HepG2 (cell line): ENCODE results near the gene FAF1.

Experiments
- ATAD3A ChIP-seq: sonication (generic); formaldehyde crosslinking; IDR thresholded peaks from 2 replicates; pipeline ENCODE4 v1.4.0; 2020; ENCODE audit warnings: missing genetic modification reagents
- HDAC2 ChIP-seq: sonication (generic); formaldehyde crosslinking; IDR thresholded peaks from 2 replicates; pipeline ENCODE4 v1.4.0; 2020; ENCODE audit warnings: missing genetic modification reagents
- IRF9 ChIP-seq: sonication (generic); formaldehyde crosslinking; IDR thresholded peaks from 2 replicates; pipeline ENCODE4 v1.8.0; 2022; ENCODE audit warnings: missing genetic modification reagents, mild to moderate bottlenecking, borderline replicate concordance
- POLR2A ChIP-seq, 2 experiments: IDR thresholded peaks; 2 replicates each; pipeline ENCODE4 v1.6.1; 2011; ENCODE audit warnings: low read depth in 2 of 2, low read length in 2 of 2, mild to moderate bottlenecking in 1 of 2, moderate library complexity in 1 of 2; ENCODE audit not compliant: insufficient read depth in 1 of 2
- RARA ChIP-seq: IDR thresholded peaks from 2 replicates; pipeline ENCODE4 v1.6.1; 2016; ENCODE audit warnings: missing genetic modification reagents, missing compliant biosample characterization
- ZBTB1 ChIP-seq: sonication (generic); formaldehyde crosslinking; IDR thresholded peaks from 2 replicates; pipeline ENCODE4 v1.4.0; 2020; ENCODE audit warnings: missing genetic modification reagents, borderline replicate concordance
- ZNF232 ChIP-seq: sonication (generic); formaldehyde crosslinking; IDR thresholded peaks from 2 replicates; pipeline ENCODE4 v1.4.0; 2020; ENCODE audit warnings: missing genetic modification reagents, borderline replicate concordance
- ZNF670 ChIP-seq: sonication (generic); formaldehyde crosslinking; IDR thresholded peaks from 2 replicates; pipeline ENCODE4 v1.8.0; 2022; ENCODE audit warnings: mild to moderate bottlenecking, missing genetic modification reagents, borderline replicate concordance
- TF ChIP-seq, protein P1 (sequence below): sonication (generic); formaldehyde crosslinking; IDR thresholded peaks from 2 replicates; pipeline ENCODE4 v1.5.0; 2020; ENCODE audit warnings: mild to moderate bottlenecking, missing genetic modification reagents, moderate library complexity
- TF ChIP-seq, protein P2 (sequence below), 2 experiments: IDR thresholded peaks; 2 replicates each; pipeline ENCODE4 v1.6.1; 2011 to 2012; ENCODE audit warnings: low read length in 2 of 2, borderline replicate concordance in 1 of 2, low read depth in 1 of 2, mild to moderate bottlenecking in 1 of 2, moderate library complexity in 1 of 2
- TF ChIP-seq, protein P3 (sequence below), 2 experiments: sonication (generic) in 1 of 2; formaldehyde crosslinking in 1 of 2; IDR thresholded peaks; 2 replicates each; pipeline versions ENCODE4 v1.5.1 to v1.6.1; 2011 to 2020; ENCODE audit warnings: borderline replicate concordance in 1 of 2, low read depth in 1 of 2, low read length in 1 of 2, mild to moderate bottlenecking in 1 of 2, missing genetic modification reagents in 1 of 2, moderate library complexity in 1 of 2
- TF ChIP-seq, protein P4 (sequence below): IDR thresholded peaks from 2 replicates; pipeline ENCODE4 v1.6.1; 2012; ENCODE audit warnings: inconsistent platforms
- TF ChIP-seq, protein P5 (sequence below): conservative IDR thresholded peaks from 2 replicates; pipeline ENCODE4 v1.6.1; 2018; ENCODE audit warnings: missing genetic modification reagents

DNA sequence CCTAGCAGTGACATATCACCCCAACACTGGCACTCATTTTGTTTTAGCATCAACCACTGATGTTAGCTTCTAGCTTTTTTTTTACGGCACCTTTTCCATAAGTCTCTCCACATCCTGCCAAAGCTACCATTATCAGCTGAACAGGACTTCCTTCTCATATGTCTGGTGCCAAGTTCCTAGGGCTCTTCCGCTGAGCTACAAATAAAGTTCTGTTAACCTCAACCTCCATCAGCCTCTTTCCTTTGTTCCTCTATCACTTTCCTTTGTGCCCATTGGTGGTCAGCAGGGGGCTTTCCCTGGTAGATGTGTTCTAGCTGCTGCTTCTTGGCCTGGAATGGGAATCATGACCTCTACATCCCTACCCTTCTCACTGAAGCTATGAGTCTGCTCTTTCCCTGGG, 163.8 kb downstream of the FAF1 start:
- TF ChIP-seq RARA (CRISPR knock-in tag) (no peak), ZNF670 (CRISPR knock-in tag) (no peak), HDAC2 (CRISPR knock-in tag) (no peak), ZBTB1 (no peak), ATAD3A (CRISPR knock-in tag) (no peak), IRF9 (no peak), POLR2A (IDR thresholded peaks at IDR 0.05; ENCODE audit: insufficient read depth in 1 of 2, low read depth in 2 of 2, low read length in 2 of 2) (no peak), ZNF232 (CRISPR knock-in tag) (no peak)
- TF ChIP-seq, protein P1, sequence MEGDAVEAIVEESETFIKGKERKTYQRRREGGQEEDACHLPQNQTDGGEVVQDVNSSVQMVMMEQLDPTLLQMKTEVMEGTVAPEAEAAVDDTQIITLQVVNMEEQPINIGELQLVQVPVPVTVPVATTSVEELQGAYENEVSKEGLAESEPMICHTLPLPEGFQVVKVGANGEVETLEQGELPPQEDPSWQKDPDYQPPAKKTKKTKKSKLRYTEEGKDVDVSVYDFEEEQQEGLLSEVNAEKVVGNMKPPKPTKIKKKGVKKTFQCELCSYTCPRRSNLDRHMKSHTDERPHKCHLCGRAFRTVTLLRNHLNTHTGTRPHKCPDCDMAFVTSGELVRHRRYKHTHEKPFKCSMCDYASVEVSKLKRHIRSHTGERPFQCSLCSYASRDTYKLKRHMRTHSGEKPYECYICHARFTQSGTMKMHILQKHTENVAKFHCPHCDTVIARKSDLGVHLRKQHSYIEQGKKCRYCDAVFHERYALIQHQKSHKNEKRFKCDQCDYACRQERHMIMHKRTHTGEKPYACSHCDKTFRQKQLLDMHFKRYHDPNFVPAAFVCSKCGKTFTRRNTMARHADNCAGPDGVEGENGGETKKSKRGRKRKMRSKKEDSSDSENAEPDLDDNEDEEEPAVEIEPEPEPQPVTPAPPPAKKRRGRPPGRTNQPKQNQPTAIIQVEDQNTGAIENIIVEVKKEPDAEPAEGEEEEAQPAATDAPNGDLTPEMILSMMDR = no peak
- TF ChIP-seq, protein P2, sequence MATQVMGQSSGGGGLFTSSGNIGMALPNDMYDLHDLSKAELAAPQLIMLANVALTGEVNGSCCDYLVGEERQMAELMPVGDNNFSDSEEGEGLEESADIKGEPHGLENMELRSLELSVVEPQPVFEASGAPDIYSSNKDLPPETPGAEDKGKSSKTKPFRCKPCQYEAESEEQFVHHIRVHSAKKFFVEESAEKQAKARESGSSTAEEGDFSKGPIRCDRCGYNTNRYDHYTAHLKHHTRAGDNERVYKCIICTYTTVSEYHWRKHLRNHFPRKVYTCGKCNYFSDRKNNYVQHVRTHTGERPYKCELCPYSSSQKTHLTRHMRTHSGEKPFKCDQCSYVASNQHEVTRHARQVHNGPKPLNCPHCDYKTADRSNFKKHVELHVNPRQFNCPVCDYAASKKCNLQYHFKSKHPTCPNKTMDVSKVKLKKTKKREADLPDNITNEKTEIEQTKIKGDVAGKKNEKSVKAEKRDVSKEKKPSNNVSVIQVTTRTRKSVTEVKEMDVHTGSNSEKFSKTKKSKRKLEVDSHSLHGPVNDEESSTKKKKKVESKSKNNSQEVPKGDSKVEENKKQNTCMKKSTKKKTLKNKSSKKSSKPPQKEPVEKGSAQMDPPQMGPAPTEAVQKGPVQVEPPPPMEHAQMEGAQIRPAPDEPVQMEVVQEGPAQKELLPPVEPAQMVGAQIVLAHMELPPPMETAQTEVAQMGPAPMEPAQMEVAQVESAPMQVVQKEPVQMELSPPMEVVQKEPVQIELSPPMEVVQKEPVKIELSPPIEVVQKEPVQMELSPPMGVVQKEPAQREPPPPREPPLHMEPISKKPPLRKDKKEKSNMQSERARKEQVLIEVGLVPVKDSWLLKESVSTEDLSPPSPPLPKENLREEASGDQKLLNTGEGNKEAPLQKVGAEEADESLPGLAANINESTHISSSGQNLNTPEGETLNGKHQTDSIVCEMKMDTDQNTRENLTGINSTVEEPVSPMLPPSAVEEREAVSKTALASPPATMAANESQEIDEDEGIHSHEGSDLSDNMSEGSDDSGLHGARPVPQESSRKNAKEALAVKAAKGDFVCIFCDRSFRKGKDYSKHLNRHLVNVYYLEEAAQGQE (IDR thresholded peaks at IDR 0.05; ENCODE audit: borderline replicate concordance in 1 of 2, low read depth in 1 of 2, low read length in 2 of 2) = no peak
- TF ChIP-seq, protein P3, sequence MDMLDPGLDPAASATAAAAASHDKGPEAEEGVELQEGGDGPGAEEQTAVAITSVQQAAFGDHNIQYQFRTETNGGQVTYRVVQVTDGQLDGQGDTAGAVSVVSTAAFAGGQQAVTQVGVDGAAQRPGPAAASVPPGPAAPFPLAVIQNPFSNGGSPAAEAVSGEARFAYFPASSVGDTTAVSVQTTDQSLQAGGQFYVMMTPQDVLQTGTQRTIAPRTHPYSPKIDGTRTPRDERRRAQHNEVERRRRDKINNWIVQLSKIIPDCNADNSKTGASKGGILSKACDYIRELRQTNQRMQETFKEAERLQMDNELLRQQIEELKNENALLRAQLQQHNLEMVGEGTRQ (IDR thresholded peaks at IDR 0.05; ENCODE audit: low read depth, low read length) = no peak
- TF ChIP-seq, protein P3 (CRISPR knock-in tag; IDR thresholded peaks at IDR 0.05; ENCODE audit: borderline replicate concordance) = no peak
- TF ChIP-seq, protein P4, sequence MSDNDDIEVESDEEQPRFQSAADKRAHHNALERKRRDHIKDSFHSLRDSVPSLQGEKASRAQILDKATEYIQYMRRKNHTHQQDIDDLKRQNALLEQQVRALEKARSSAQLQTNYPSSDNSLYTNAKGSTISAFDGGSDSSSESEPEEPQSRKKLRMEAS = no peak
- TF ChIP-seq, protein P5, sequence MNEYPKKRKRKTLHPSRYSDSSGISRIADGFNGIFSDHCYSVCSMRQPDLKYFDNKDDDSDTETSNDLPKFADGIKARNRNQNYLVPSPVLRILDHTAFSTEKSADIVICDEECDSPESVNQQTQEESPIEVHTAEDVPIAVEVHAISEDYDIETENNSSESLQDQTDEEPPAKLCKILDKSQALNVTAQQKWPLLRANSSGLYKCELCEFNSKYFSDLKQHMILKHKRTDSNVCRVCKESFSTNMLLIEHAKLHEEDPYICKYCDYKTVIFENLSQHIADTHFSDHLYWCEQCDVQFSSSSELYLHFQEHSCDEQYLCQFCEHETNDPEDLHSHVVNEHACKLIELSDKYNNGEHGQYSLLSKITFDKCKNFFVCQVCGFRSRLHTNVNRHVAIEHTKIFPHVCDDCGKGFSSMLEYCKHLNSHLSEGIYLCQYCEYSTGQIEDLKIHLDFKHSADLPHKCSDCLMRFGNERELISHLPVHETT (CRISPR knock-in tag) = no peak
